Activated CD8-positive, alpha-beta memory T cell treated with anti-CD3 and anti-CD28 coated beads, Interleukin-2, amount 10 ng/mL, durations not matched to agents 7 days and 5 days (primary cell): Measurements from ENCODE around the gene EPC1. TPM values are rescaled to one million over a fixed set of nuclear protein-coding genes. Genes with fewer than 3 reads are reported as not detected.
A peak's percentile ranks its signal among the peaks of the same experiment; 100 is the strongest.

ENCODE experiments used
- ATAC-seq: fragments of 150-1000 bp; cut with Tn5 transposase; one replicate; pipeline ENCODE4 v1.10.0; 2021; ENCODE audit warnings: moderate library complexity
- CTCF ChIA-PET: fragments of 350-600 bp; sonication (Branson Sonifier 250); formaldehyde crosslinking; loops from one replicate; lab custom pipeline; 2021; ENCODE audit warnings: antibody characterized with exemption; lab: Charles Lee
- DNase-seq: peaks from one replicate; pipeline ENCODE4 v3.0.0-alpha.2; 2020
- H3K27ac Mint-ChIP-seq: one replicate; pipeline ENCODE4 v1.8.0; 2021; ENCODE audit warnings: mild to moderate bottlenecking, mixed read lengths
- H3K27me3 Mint-ChIP-seq: one replicate; pipeline ENCODE4 v1.8.0; 2021; ENCODE audit warnings: mixed read lengths
- H3K36me3 Mint-ChIP-seq: one replicate; pipeline ENCODE4 v1.8.0; 2021; ENCODE audit warnings: mild to moderate bottlenecking, mixed read lengths
- H3K4me1 Mint-ChIP-seq: one replicate; pipeline ENCODE4 v1.8.0; 2021; ENCODE audit warnings: mixed read lengths
- H3K4me3 Mint-ChIP-seq: one replicate; pipeline ENCODE4 v1.8.0; 2021; ENCODE audit warnings: mild to moderate bottlenecking, moderate library complexity, mixed read lengths
- H3K9me3 Mint-ChIP-seq: one replicate; pipeline ENCODE4 v1.8.0; 2022; ENCODE audit warnings: low read depth, mixed read lengths
- total RNA-seq, 2 experiments: library from RNA; stranded (reverse); gene quantifications; one replicate each; pipeline ENCODE4 v1.2.3, GENCODE V29; 2021

Gene EPC1
- total RNA-seq, 2 experiments from 2014 or later = 32.1 to 42.3 TPM

DNA sequence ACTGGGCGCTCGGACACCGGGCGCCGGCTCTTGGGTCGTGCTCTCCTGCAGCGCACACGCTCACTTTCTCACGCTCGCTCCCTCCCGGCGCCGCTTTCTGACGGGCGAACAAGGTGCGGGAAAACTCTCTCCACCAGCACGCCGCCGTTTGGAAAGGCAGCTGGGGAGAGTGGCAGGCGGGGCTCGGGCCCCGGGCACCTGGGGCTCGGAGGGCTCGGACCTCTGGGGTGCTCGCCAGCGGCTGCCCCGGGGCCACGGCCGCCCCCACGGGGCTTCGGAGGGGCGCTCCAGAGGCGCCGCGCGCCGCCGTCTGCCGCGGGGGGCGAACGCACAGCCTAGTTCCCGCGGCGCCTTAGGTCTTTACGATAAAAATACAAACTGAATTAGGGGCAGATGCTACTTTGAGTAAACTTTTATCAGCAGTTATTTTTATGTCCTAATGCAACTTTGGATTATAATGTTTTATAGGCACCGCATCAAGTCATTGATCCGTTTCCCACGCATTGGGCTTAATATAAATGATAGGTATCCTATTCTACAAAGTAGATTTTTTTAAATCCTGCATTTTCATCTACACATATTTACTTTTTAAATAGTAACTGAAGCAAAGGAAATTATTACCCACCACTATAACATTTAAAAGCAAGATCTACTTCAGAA is 535 bp upstream of the EPC1 start:
- H3K27ac Mint-ChIP-seq = peak overlapping the region; percentile 85
- CTCF ChIA-PET = interaction anchor here (1.4 to 1.7 kb wide), 4 partner anchors 10 to 28 kb away, joined by 3 to 11 read pairs (median 7); no protein-coding TSS in a partner anchor
- ATAC-seq (peak; percentile 15), DNase-seq (no peak)
- peaks cover 55% of the 10 kb centered on the region for H3K4me1 Mint-ChIP-seq
- no peaks in the 10 kb centered on the region for H3K27me3 Mint-ChIP-seq
- peak overlapping the region; percentile 93 for H3K4me3 Mint-ChIP-seq
- no peaks in the 10 kb centered on the region for H3K9me3 Mint-ChIP-seq
- H3K36me3 Mint-ChIP-seq = peaks cover 16% of the 10 kb centered on the region

DNA sequence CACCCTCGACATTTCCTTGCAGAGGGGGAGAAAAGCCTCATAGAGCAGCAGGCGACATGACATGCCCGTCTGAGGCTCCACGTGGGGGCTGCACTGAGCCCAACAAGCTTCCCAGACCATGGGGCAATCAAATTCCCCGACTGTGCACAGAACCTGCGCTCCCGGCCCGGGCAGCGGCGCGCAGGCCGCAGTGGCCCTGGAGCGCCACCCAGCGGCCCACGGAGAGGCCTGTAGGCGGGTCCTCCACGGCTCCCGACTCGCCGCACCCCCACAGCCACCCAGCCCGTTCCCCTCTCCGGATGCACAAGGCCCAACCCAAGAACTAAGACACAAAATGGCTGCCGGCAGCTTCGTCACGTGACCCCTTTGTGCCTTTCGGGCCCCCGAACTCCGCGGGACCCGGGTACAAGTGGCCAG is 816 bp downstream of the EPC1 start:
- CTCF ChIA-PET = interaction anchor here (0.6 to 3.5 kb wide), 28 partner anchors 8 to 156 kb away, joined by 3 to 31 read pairs (median 4); no protein-coding TSS in a partner anchor
- peak overlapping the region; percentile 100 for H3K27ac Mint-ChIP-seq
- peak; percentile 88 for ATAC-seq

DNA sequence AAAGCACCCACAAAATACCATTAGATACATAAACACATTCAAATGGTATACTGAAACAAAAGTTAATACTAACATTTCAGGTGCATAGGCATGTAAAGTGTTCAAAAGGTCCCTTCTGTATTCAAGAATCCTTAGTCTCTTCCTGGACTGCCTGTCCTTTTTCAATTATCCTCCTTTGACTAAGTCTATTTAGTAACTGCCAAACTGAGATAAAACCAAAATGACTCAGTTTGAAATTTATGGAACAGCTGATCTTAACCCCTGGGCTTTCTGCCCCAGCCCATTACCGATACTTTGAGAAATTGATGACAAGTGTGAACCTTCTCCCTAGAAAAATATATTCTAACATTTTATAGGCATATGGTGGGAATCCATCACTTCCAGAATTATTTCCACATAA is 5.4 kb downstream of the EPC1 start:
- Mint-ChIP-seq H3K36me3 (peaks cover 28% of the 10 kb centered on the region), H3K4me1 (peaks cover 69% of the 10 kb centered on the region), H3K27ac (peak overlapping the region; percentile 65), H3K27me3 (no peaks in the 10 kb centered on the region), H3K9me3 (no peaks in the 10 kb centered on the region), H3K4me3 (peak overlapping the region; percentile 18)
- ATAC-seq (no peak), DNase-seq (no peak)
- CTCF ChIA-PET = interaction anchor here (0.9 to 1.1 kb wide), 3 partner anchors 24 to 151 kb away, joined by 3 read pairs; no protein-coding TSS in a partner anchor

More for the DNA sequence above, 816 bp downstream of the EPC1 start:
- no peaks in the 10 kb centered on the region for H3K27me3 Mint-ChIP-seq
- peaks cover 61% of the 10 kb centered on the region for H3K4me1 Mint-ChIP-seq
- H3K9me3 Mint-ChIP-seq = no peaks in the 10 kb centered on the region
- DNase-seq = peak; percentile 98
- H3K4me3 Mint-ChIP-seq = peak overlapping the region; percentile 93
- peaks cover 14% of the 10 kb centered on the region for H3K36me3 Mint-ChIP-seq

DNA sequence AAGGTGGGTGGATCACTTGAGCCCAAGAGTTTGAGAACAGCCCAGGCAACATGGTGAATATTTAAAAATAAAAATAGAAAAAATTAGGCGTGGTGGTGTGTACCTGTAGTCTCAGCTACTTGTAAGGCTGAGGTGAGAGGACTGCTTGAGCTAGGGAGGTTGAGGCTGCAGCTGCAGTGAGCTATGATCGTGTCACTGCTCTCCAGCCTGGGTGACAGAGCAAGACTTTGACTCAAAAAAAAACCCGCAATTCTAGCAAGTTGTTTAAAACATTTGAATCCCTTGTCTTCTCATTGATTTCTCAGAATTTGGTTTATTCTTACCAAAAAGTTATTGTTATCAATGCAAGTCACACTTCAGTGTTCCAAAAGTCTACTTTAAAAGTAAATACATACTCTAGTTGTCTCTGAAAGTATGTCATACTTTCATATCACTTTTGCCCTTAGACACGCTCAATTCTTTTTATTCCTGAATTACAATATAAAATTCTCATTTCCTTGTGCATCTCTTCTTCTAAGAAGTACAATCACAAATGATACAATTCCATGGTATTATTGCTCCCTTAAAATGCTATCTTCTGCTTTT is 6.3 kb downstream of the EPC1 start:
- ATAC-seq = peak; percentile 69
- Mint-ChIP-seq H3K9me3 (no peaks in the 10 kb centered on the region), H3K27ac (peak overlapping the region; percentile 65), H3K36me3 (peaks cover 33% of the 10 kb centered on the region), H3K27me3 (no peaks in the 10 kb centered on the region), H3K4me1 (peaks cover 75% of the 10 kb centered on the region), H3K4me3 (no peak overlapping the region)
- CTCF ChIA-PET = interaction anchor here (0.8 kb wide), 1 partner anchor 12 kb away, joined by 3 read pairs; no protein-coding TSS in a partner anchor
- no peak for DNase-seq

DNA sequence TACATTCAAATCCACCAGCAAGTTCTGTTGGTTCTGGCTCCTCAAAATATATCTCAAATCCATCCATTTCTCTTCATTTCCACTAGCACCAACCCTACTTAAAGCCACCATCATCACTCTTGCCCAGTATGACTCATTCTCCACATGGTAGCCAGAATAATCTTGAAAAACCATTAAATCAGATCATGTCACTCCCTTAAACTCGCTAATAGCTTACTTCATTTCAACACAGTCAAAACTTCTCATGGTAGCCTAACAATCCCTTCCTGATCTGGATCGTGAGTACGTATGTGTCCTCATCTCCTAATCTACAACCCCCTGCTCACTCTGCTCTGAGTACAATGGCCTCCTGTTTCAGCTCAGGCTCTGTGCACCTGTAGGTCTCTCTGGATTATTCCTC is 8.7 kb downstream of the EPC1 start:
- ATAC-seq = no peak
- no peak for DNase-seq
- CTCF ChIA-PET = interaction anchor here (0.9 to 1.3 kb wide), 3 partner anchors 8 to 94 kb away, joined by 3 to 4 read pairs (median 3); no protein-coding TSS in a partner anchor
- Mint-ChIP-seq H3K27me3 (no peaks in the 10 kb centered on the region), H3K9me3 (no peaks in the 10 kb centered on the region), H3K4me1 (peaks cover 75% of the 10 kb centered on the region), H3K4me3 (no peak overlapping the region), H3K27ac (no peak overlapping the region), H3K36me3 (peaks cover 28% of the 10 kb centered on the region)

DNA sequence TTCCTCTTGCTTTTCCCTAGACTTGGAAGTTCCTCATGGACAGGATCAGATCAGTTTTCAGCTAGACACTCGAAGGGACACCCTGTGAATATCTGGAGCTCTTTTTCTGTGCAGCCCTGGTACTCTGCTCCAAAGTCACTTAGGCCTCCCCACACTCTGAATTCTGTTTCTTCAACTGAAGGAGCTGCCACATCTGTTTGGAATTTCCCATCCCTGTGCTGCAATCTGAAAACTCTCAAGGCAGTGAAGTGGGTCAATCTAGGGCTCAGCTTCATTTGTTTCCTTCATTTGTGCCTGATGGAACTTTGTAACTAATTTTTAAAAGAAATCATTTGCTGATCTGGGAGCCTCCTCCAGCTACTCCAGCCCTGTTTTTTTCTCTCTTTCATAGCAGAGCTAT is 9.6 kb downstream of the EPC1 start:
- H3K4me3 Mint-ChIP-seq = no peak overlapping the region
- no peak overlapping the region for H3K27ac Mint-ChIP-seq
- CTCF ChIA-PET = interaction anchor here (0.7 to 1.4 kb wide), 6 partner anchors 9 to 81 kb away, joined by 3 to 4 read pairs (median 3); no protein-coding TSS in a partner anchor
- no peak for DNase-seq
- H3K9me3 Mint-ChIP-seq = no peaks in the 10 kb centered on the region
- peaks cover 29% of the 10 kb centered on the region for H3K36me3 Mint-ChIP-seq
- peaks cover 77% of the 10 kb centered on the region for H3K4me1 Mint-ChIP-seq
- no peak for ATAC-seq
- H3K27me3 Mint-ChIP-seq = no peaks in the 10 kb centered on the region

DNA sequence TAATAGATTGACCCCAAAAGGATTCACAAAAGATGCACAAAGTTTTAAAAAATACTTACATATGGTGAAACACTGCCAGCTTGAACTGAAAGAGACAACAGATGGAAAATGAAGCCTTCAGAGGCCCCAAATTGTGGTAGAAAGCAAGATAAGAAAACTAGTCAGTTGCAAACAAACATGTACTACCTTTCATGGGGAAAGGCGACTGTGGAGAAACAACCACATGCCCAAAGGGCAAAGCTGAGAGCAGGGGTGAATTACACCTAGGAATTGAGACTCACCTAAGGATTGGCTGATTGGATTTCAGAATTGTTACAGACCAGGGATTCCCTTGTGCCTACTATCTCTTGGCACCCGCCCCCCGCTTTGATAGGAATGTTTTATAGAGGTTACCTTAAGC is 13.1 kb downstream of the EPC1 start:
- peaks cover 78% of the 10 kb centered on the region for H3K4me1 Mint-ChIP-seq
- DNase-seq = no peak
- peak overlapping the region; percentile 56 for H3K4me3 Mint-ChIP-seq
- CTCF ChIA-PET = interaction anchor here (1.2 to 1.9 kb wide), 3 partner anchors 10 to 79 kb away, joined by 3 to 8 read pairs (median 3); no protein-coding TSS in a partner anchor
- H3K27me3 Mint-ChIP-seq = no peaks in the 10 kb centered on the region
- no peaks in the 10 kb centered on the region for H3K9me3 Mint-ChIP-seq
- H3K36me3 Mint-ChIP-seq = peaks cover 34% of the 10 kb centered on the region
- peak overlapping the region; percentile 81 for H3K27ac Mint-ChIP-seq
- no peak for ATAC-seq

DNA sequence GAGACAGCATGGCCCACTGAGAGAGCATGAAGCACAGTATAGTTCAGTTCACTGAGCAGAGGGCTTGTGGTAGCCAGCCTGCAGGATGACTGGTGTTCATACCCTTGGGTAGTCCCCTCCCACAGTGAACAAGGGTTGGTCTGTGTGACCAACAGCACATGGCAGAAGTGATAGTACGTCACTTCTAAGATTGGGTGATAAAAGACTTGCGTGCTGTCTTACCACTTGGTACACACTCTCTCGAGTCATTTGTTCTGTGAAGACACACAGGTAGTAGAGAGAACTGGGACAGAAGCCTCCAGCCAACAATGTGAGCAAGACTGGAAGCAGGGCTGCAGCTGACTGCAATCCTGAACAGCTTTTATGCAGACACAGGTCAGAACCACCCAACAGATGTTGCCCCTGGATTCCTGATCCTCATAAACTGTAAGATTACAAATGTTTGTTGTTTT is 14.6 kb downstream of the EPC1 start:
- ATAC-seq = peak; percentile 98
- no peaks in the 10 kb centered on the region for H3K9me3 Mint-ChIP-seq
- peak overlapping the region; percentile 81 for H3K27ac Mint-ChIP-seq
- DNase-seq = peak; percentile 89
- peaks cover 26% of the 10 kb centered on the region for H3K36me3 Mint-ChIP-seq
- H3K27me3 Mint-ChIP-seq = no peaks in the 10 kb centered on the region
- peak overlapping the region; percentile 56 for H3K4me3 Mint-ChIP-seq
- H3K4me1 Mint-ChIP-seq = peaks cover 77% of the 10 kb centered on the region
- CTCF ChIA-PET = no interaction called here

DNA sequence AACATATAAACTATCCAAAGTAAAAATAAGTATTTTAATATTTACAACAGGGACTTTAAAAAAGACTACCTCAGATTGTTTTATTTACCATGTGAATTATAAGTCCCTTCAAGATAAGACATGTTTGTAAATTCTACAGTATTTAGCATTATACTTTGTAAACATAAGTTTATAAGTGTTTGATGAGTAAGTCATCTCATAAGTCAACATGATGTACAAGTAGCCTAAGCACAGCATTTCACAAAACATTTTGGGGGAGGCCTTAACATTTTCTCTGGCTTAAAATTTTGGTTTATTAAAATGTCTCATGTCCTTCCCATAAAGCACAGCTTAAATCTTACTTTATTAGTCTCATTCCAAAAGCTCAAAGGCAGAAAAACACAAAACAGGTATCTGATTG is 15.4 kb downstream of the EPC1 start:
- Mint-ChIP-seq H3K9me3 (no peaks in the 10 kb centered on the region), H3K36me3 (peaks cover 30% of the 10 kb centered on the region), H3K4me1 (peaks cover 82% of the 10 kb centered on the region), H3K27ac (peak overlapping the region; percentile 81), H3K4me3 (no peak overlapping the region), H3K27me3 (no peaks in the 10 kb centered on the region)
- ATAC-seq = no peak
- no peak for DNase-seq
- CTCF ChIA-PET = no interaction called here

DNA sequence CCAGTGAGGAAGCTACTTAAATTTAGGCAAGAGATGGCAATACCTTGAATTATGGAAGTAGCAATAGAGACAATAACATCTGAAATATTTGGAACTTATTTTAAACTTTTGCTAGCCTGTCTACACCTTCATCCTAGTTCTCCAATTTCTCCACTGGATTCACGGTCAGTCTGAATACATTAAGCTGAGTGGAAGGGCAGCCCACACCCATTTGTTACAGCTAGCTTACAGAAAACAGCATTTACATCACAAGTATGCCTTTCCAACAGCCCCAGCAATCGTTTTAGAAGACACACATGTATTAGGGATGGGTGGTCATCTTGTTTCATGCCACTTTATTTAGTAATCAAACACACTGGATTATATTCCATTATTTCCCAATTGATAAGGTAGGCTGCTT is 16.7 kb downstream of the EPC1 start:
- H3K27me3 Mint-ChIP-seq = no peaks in the 10 kb centered on the region
- DNase-seq (no peak), ATAC-seq (no peak)
- no peak overlapping the region for H3K4me3 Mint-ChIP-seq
- peaks cover 22% of the 10 kb centered on the region for H3K36me3 Mint-ChIP-seq
- H3K9me3 Mint-ChIP-seq = no peaks in the 10 kb centered on the region
- CTCF ChIA-PET = interaction anchor here (0.8 kb wide), 1 partner anchor 16 kb away, joined by 3 read pairs; no protein-coding TSS in a partner anchor
- peaks cover 75% of the 10 kb centered on the region for H3K4me1 Mint-ChIP-seq
- no peak overlapping the region for H3K27ac Mint-ChIP-seq

DNA sequence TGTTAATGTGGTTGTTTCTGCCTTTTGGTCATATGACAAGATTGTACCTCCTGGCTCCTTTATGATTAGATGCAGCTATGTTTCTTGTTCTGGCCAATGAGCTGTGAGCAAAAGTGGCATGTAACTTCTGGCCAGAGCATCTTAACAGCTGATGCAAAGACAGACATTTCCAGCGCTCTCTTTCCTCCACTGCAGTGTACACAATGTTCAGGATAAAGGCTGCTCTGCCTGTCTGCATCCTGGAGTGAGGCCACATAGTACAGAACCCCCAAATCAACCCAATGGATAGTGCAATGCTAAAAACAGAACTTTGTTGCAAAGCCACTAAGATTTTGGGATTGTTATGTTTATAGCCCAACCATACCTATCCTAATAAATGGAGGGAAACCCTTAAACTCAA is 17.9 kb downstream of the EPC1 start:
- H3K9me3 Mint-ChIP-seq = no peaks in the 10 kb centered on the region
- ATAC-seq (no peak), DNase-seq (no peak)
- peaks cover 22% of the 10 kb centered on the region for H3K36me3 Mint-ChIP-seq
- H3K4me1 Mint-ChIP-seq = peaks cover 68% of the 10 kb centered on the region
- H3K27ac Mint-ChIP-seq = no peak overlapping the region
- H3K4me3 Mint-ChIP-seq = no peak overlapping the region
- no peaks in the 10 kb centered on the region for H3K27me3 Mint-ChIP-seq
- CTCF ChIA-PET = interaction anchor here (0.8 kb wide), 1 partner anchor 17 kb away, joined by 3 read pairs; no protein-coding TSS in a partner anchor

DNA sequence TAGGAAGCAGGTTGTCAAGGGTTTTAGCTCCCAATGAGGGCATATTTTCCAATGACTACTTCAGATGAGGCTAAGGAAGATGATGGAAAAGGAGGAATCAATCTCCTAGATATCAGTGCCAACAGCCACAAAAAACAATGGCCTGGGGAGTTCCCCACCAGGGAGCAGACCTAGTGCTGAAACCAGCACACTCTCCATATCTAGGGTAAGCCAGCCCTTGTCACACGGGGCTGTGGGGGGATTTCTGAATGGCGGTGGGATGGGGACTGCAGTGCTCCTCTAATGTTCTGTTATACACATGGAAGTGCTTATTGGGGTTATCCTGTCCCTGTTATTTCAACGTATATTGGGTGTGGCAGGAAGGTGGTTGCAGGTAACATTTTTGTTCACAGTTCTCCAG is 18.5 kb downstream of the EPC1 start:
- no peak for DNase-seq
- no peaks in the 10 kb centered on the region for H3K27me3 Mint-ChIP-seq
- no peaks in the 10 kb centered on the region for H3K9me3 Mint-ChIP-seq
- peaks cover 63% of the 10 kb centered on the region for H3K4me1 Mint-ChIP-seq
- H3K4me3 Mint-ChIP-seq = no peak overlapping the region
- H3K27ac Mint-ChIP-seq = peak overlapping the region; percentile 65
- peaks cover 22% of the 10 kb centered on the region for H3K36me3 Mint-ChIP-seq
- CTCF ChIA-PET = interaction anchor here (0.8 kb wide), 1 partner anchor 18 kb away, joined by 3 read pairs; no protein-coding TSS in a partner anchor
- ATAC-seq = no peak

DNA sequence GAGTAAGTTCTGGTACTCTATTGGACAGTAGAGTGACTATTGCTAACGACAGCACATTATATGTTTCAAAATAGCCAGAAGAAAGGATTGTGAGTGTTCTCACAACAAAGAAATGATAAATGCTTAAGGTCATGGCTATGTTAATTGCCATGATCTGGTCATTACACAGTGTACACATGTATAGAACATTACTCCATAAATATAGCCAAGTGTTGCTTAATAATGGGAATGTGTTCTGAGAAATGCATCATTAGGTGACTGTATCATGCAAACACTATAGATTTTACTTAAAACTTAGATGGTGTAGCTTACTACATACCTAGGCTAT is 19.6 kb downstream of the EPC1 start:
- Mint-ChIP-seq H3K36me3 (peaks cover 21% of the 10 kb centered on the region), H3K4me3 (no peak overlapping the region), H3K4me1 (peaks cover 61% of the 10 kb centered on the region), H3K27me3 (no peaks in the 10 kb centered on the region), H3K27ac (no peak overlapping the region), H3K9me3 (no peaks in the 10 kb centered on the region)
- ATAC-seq = no peak
- CTCF ChIA-PET = no interaction called here
- DNase-seq = no peak
